K562 (cell line): ENCODE measurements around the gene ZFP64. TPM values are rescaled to one million over a fixed set of nuclear protein-coding genes. Genes with fewer than 3 reads are reported as not detected.
A peak's percentile ranks its signal among the peaks of the same experiment; 100 is the strongest.
"Not testable (repeated sequence)": the region's sequence is repeated elsewhere in the genome, so short reads cannot be mapped to it uniquely, and the experiment has no call there.

Experiments used
- ATAC-seq: fragments of 200-7000 bp; cut with Tn5 transposase; 3 replicates; pipeline ENCODE4 v1.9.1; 2020; ENCODE audit warnings: moderate library complexity
- BruUV-seq: library from RNA; stranded (reverse); fragments of 400-500 nt; replicated peaks from 2 replicates; lab custom pipeline; 2021; lab: Mats Ljungman, UMichigan
- CTCF ChIA-PET: fragments of 300-600 bp; formaldehyde crosslinking; extraction: SDS; loops from one replicate; lab custom pipeline; 2021; ENCODE audit warnings: low intra/inter-chr PET ratio; lab: Yijun Ruan, JAX
- POLR2A ChIA-PET: fragments of 300-600, 350-650 bp; sonication (Branson Sonifier 250); formaldehyde crosslinking; extraction: SDS; loops from one replicate; lab custom pipeline; 2021; ENCODE audit warnings: antibody characterized with exemption, inconsistent platforms; lab: Yijun Ruan, JAX
- DNase-seq, 4 experiments: peaks; one replicate each; pipeline versions ENCODE4 v3.0.0 to v3.0.0-alpha.2; 2011 to 2018; ENCODE audit warnings: low spot score in 3 of 4, mixed read lengths in 3 of 4; ENCODE audit errors: extremely low read depth in 1 of 4
- FAIRE-seq: peaks from 2 replicates; lab custom pipeline; 2011; peaks lifted over from hg19 to GRCh38; lab: Jason Lieb, UNC
- H2AFZ ChIP-seq: 2 replicates; pipeline ENCODE4 v1.6.0; 2011; ENCODE audit warnings: low read depth, low read length, control low read depth, inconsistent platforms
- H3K27ac ChIP-seq: fragments of 200-600 bp; 3 replicates; pipeline ENCODE4 v1.8.0; 2011; ENCODE audit warnings: low read depth, mild to moderate bottlenecking, control low read depth, inconsistent platforms, low read length, moderate library complexity, mixed read lengths; ENCODE audit errors: extremely low read depth
- H3K27me3 ChIP-seq, 2 experiments: fragments of 300-600 bp in 1 of 2; 2 replicates in 1 of 2; 3 replicates in 1 of 2; pipeline versions ENCODE4 v1.6.0 to v1.8.0; 2011; ENCODE audit warnings: inconsistent platforms in 2 of 2, low read length in 2 of 2, mild to moderate bottlenecking in 1 of 2, mixed read lengths in 1 of 2, moderate library complexity in 1 of 2; ENCODE audit not compliant: control insufficient read depth in 2 of 2, insufficient read depth in 2 of 2
- H3K36me3 ChIP-seq: fragments of 300-600 bp; 3 replicates; pipeline ENCODE4 v1.8.0; 2011; ENCODE audit warnings: mild to moderate bottlenecking, low read length, inconsistent platforms; ENCODE audit not compliant: control insufficient read depth, insufficient read depth
- H3K4me1 ChIP-seq, 2 experiments: fragments of 200-600 bp in 1 of 2; replicated peaks in 1 of 2; 2 replicates in 1 of 2; 3 replicates in 1 of 2; pipeline versions ENCODE4 v1.5.1 to v1.8.0; 2011; ENCODE audit warnings: inconsistent platforms in 2 of 2, low read length in 2 of 2, mild to moderate bottlenecking in 1 of 2, mixed read lengths in 1 of 2, moderate library complexity in 1 of 2; ENCODE audit not compliant: control insufficient read depth in 2 of 2, insufficient read depth in 2 of 2
- H3K4me2 ChIP-seq: 2 replicates; pipeline ENCODE4 v1.6.1; 2011; ENCODE audit warnings: low read length, control low read depth, inconsistent platforms, mixed read lengths; ENCODE audit not compliant: insufficient read depth
- H3K4me3 ChIP-seq: fragments of 200-600 bp; sonication (generic), shearing (Covaris generic); 2 replicates; pipeline ENCODE4 v1.5.1; 2016; ENCODE audit warnings: control low read depth, inconsistent platforms
- H3K79me2 ChIP-seq: fragments of 200-600 bp; 3 replicates; pipeline ENCODE4 v1.8.0; 2011; ENCODE audit warnings: low read length, inconsistent platforms; ENCODE audit not compliant: control insufficient read depth, insufficient read depth
- H3K9ac ChIP-seq, 2 experiments: 2 replicates each; pipeline versions ENCODE4 v1.6.0 to v1.6.1; 2011; ENCODE audit warnings: low read depth in 2 of 2, low read length in 2 of 2, control low read depth in 1 of 2, inconsistent platforms in 1 of 2, mild to moderate bottlenecking in 1 of 2, mixed read lengths in 1 of 2; ENCODE audit not compliant: insufficient read depth in 1 of 2
- H3K9me1 ChIP-seq: one replicate; pipeline ENCODE4 v1.6.0; 2011; ENCODE audit warnings: inconsistent platforms, mild to moderate bottlenecking, low read length, moderate library complexity; ENCODE audit not compliant: control insufficient read depth, insufficient read depth
- H3K9me3 ChIP-seq: replicated peaks from 2 replicates; pipeline ENCODE4 v1.5.1; 2011; ENCODE audit warnings: low read depth, low read length, inconsistent platforms; ENCODE audit not compliant: control insufficient read depth, insufficient read depth
- H4K20me1 ChIP-seq: replicated peaks from 2 replicates; pipeline ENCODE4 v1.6.1; 2011; ENCODE audit warnings: low read length, inconsistent platforms, mixed read lengths; ENCODE audit not compliant: control insufficient read depth, insufficient read depth
- WGBS: fragments of 100-300 bp; shearing (Covaris generic); methylation state at CpG from one replicate; pipeline ENCODE4 v1.1.6; 2016; ENCODE audit warnings: low coverage, mixed read lengths; ENCODE audit not compliant: insufficient coverage; ENCODE audit errors: missing lambda C conversion rate; 5-methylcytosine and 5-hydroxymethylcytosine counted together
- in situ Hi-C: fragments of 300-500 bp; cut with MboI; formaldehyde crosslinking; loops from 4 replicates; pipeline ENCODE4 v1.15.0; 2018; ENCODE audit warnings: inconsistent platforms, mixed read lengths
- intact Hi-C: fragments of 100-400 bp; cut with micrococcal nuclease; formaldehyde crosslinking; loops from 2 replicates; pipeline ENCODE4 v1.14.2; 2022
- polyA plus RNA-seq, 8 experiments: library from polyadenylated mRNA; depleted of rRNA in 4 of 8; stranded (reverse) in 5 of 8; unstranded in 3 of 8; fragments of >200 nt; fragmentation: Nextera tagmentation in 2 of 8; fragmentation: Illumina TruSeq in 1 of 8; extraction: Ambion mirVana in 2 of 8; extraction: Trizol in 1 of 8; gene quantifications; 2 replicates each; pipeline versions ENCODE4 v1.2.1 to v1.2.3, GENCODE V29; 2011 to 2014; ENCODE audit warnings: inconsistent platforms in 1 of 8, missing spikeins in 1 of 8
- total RNA-seq, 7 experiments: library from RNA; depleted of rRNA in 6 of 7; stranded (reverse); fragments of >200 nt in 6 of 7; fragmentation: Illumina TruSeq in 2 of 7; extraction: Trizol in 2 of 7; gene quantifications; 2 replicates each; pipeline versions ENCODE4 v1.2.1 to v1.2.3, GENCODE V29; 2011 to 2021; ENCODE audit warnings: low replicate concordance in 1 of 7
- TF ChIP-seq, protein P1 (sequence below): sonication (generic); formaldehyde crosslinking; IDR thresholded peaks from 2 replicates; pipeline ENCODE4 v1.9.0; 2022; ENCODE audit warnings: mild to moderate bottlenecking, missing genetic modification reagents
- TF ChIP-seq, protein P2 (sequence below): IDR thresholded peaks from 2 replicates; pipeline ENCODE4 v1.6.1; 2016; ENCODE audit warnings: missing genetic modification characterization, missing compliant biosample characterization

Gene ZFP64
- total and polyA plus RNA-seq, 9 of the 15 experiments (the other 6 are each of a cell fraction or from before 2014, with no cell fraction given): 1.4 to 13.4 (median 7.0) TPM

DNA sequence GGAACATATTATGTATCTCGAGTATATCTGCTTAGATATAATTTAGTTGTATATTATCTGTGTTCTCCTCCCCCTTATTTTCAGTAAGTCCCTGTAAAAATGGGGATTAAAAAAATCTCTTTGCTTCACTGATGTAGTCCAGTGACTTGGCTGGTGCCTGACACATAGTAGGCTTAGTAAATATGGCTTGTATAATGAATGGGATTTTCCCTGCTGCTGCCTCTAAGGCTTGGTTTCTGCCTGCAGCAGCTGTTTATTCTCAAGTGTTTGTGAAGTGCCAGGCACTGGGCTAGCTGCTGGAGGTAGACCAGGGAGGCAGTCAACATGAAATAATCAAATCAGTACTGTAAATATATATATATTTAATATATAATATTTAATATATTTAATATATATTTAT, 1.6 kb upstream of the ZFP64 start (continued):
- TF ChIP-seq, protein P1, sequence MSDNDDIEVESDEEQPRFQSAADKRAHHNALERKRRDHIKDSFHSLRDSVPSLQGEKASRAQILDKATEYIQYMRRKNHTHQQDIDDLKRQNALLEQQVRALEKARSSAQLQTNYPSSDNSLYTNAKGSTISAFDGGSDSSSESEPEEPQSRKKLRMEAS: no peak

DNA sequence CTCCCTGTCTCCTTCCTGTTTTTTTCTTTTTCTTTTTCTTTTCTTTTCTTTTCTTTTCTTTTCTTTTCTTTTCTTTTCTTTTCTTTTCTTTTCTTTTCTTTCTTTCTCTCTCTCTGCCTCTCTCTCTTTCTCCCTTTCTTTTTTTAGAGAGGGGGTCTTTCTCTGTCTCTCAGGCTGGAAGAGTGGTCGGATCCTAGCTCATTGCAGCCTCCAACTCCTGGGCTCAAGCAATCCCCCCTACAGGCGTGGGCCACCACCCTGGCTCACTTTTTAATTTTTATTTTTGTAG, 1.1 kb upstream of the ZFP64 start:
- H3K9me1 ChIP-seq, DNase-seq, FAIRE-seq, CTCF ChIA-PET, H3K36me3 ChIP-seq, BruUV-seq, ATAC-seq, H4K20me1 ChIP-seq, in situ Hi-C loops, H3K9me3 ChIP-seq, intact Hi-C loops, H3K27me3 ChIP-seq: not testable (repeated sequence)
- Histone ChIP-seq H3K4me3 (peak overlapping the region; percentile 67; the same call in 1 of the 2 replicates), H2AFZ (peak overlapping the region; percentile 96), H3K79me2 (peaks cover 21% of the 10 kb centered on the region), H3K4me2 (peak overlapping the region; percentile 96), H3K27ac (peak overlapping the region; percentile 79; the same call in 2 of the 3 replicates), H3K9ac (peak overlapping the region; percentile 15 to 70; a peak in 3 of 4 replicates), H3K4me1 (peaks cover 5 to 18% of the 10 kb centered on the region in 2 experiments; a peak in 4 of 5 replicates)
- POLR2A ChIA-PET: interaction anchor here (1.8 kb wide), 1 partner anchor 17 kb away, joined by 6 read pairs; no protein-coding TSS in a partner anchor
- 20% methylated on average over 1 of the region's 2 CpGs for WGBS
- TF ChIP-seq, protein P2, sequence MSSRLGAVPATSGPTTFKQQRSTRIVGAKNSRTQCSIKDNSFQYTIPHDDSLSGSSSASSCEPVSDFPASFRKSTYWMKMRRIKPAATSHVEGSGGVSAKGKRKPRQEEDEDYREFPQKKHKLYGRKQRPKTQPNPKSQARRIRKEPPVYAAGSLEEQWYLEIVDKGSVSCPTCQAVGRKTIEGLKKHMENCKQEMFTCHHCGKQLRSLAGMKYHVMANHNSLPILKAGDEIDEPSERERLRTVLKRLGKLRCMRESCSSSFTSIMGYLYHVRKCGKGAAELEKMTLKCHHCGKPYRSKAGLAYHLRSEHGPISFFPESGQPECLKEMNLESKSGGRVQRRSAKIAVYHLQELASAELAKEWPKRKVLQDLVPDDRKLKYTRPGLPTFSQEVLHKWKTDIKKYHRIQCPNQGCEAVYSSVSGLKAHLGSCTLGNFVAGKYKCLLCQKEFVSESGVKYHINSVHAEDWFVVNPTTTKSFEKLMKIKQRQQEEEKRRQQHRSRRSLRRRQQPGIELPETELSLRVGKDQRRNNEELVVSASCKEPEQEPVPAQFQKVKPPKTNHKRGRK (tag): peak; percentile 93
